Adrenal gland (tissue), 5 donors: ENCODE data around the gene SDHAF3.

ENCODE experiments used
- CTCF ChIP-seq, 6 experiments: fragments of 450-650 bp in 4 of 6; fragments of 200-600 bp in 2 of 6; sonication (generic) in 1 of 6; IDR thresholded peaks; 1 replicate in 5 of 6; 2 replicates in 1 of 6; pipeline versions ENCODE4 v1.5.1 to v1.8.0; 2016 to 2021; ENCODE audit warnings: antibody characterized with exemption in 6 of 6, mild to moderate bottlenecking in 2 of 6, moderate library complexity in 1 of 6
- POLR2A ChIP-seq, 2 donors: fragments of 450-650 bp; IDR thresholded peaks; one replicate each; pipeline ENCODE4 v1.6.1; 2017; ENCODE audit warnings: antibody characterized with exemption in 2 of 2, mild to moderate bottlenecking in 2 of 2, moderate library complexity in 1 of 2
- donor health status: DM: no; HTN: no; CAD: no.

DNA sequence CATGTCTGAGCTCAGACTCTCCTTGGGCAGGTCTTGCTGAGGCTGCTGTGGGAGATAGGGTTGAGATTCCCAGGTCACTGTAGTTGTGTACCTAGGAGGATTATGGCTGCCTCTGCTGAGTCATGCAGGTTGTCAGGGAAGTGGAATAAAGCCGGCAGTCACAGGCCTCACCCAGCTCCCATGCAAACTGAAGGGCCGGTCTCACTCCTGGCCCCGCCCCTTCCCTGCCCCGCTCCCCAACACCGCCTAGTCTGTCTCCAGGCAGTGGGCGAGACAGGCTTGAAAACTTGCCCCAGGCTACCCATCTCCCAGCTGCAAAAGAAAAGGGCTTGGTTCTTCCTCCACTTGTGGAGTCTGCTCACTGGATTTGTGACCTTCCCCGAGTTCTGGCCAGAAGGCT is 41.6 kb upstream of the SDHAF3 start:
- TF ChIP-seq POLR2A (IDR thresholded peaks at IDR 0.05): no peak
- TF ChIP-seq CTCF (IDR thresholded peaks at IDR 0.05): no peak
